ENCODE data around the gene CAPN3.

Gene CAPN3

GRCh38 chr15:42457445-42458442, 98.4 kb downstream of the CAPN3 start:
- Histone ChIP-seq H3K36me3 (peaks cover 10% of the 10 kb centered on the region), H3K9me3 (ENCODE audit: severe bottlenecking) (no peaks in the 10 kb centered on the region), H3K27ac (no peak overlapping the region), H3K27me3 (ENCODE audit: insufficient read depth, low read depth, severe bottlenecking) (no peaks in the 10 kb centered on the region), H3K4me3 (ENCODE audit: low read depth, low read length) (no peak overlapping the region)
- no peak for DNase-seq
- TF ChIP-seq CTCF (IDR thresholded peaks at IDR 0.05; ENCODE audit: low read depth, low read length), result no peak

DNA sequence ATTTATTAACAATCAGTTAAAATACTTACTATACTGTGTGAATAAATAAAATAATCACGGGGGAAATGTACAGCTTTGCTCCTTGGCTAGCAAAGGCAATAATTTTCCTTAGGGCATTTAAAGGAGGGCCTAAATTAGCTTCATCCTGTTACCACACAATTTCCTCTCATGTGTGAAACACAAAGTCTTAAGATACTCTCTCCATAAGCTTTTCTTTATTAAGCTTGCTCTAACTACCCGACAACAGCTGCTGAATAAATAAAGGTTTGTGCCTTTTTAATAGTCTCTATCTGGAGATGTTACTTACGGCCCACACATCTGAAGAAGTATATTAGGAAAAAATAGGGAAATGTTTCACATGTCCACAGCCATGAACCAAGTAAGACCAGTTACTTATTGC, 102.0 kb downstream of the CAPN3 start:
- TF ChIP-seq CTCF (IDR thresholded peaks at IDR 0.05; ENCODE audit: low read depth, low read length), result no peak
- no peaks in the 10 kb centered on the region for H3K27me3 ChIP-seq (ENCODE audit: insufficient read depth, low read depth, severe bottlenecking)

More for the DNA sequence above, 102.0 kb downstream of the CAPN3 start:
- Histone ChIP-seq H3K36me3 (peaks cover 14% of the 10 kb centered on the region), H3K27ac (no peak overlapping the region), H3K4me3 (ENCODE audit: low read depth, low read length) (no peak overlapping the region), H3K9me3 (ENCODE audit: severe bottlenecking) (no peaks in the 10 kb centered on the region)
- DNase-seq, result no peak

Data from WERI-Rb-1 (cell line).